ENCODE measurements around the gene SLIT3.

The SLIT3 gene

DNA sequence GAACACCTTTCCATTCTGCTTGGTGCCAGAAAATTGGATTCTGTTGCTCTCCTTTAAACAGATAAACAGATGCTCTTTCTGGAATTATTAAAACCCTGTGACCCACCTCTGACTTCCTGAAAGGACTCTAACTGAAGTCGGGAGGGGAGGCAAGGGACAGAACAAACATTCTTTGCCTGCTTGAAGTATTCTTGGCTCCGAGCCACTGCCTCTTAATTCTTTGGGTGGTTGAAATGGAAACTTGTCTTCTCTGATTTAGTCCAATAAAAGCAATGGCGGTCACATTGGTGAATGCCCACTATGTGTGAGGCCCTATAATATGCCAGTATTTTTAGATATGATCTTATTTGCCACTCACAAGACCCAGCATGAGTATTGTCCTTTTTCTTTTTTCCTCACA is 236.8 kb downstream of the SLIT3 start:
- no peak for DNase-seq

GRCh38 chr5:169063316-169063953 is 237.5 kb downstream of the SLIT3 start:
- no peak for DNase-seq

DNA sequence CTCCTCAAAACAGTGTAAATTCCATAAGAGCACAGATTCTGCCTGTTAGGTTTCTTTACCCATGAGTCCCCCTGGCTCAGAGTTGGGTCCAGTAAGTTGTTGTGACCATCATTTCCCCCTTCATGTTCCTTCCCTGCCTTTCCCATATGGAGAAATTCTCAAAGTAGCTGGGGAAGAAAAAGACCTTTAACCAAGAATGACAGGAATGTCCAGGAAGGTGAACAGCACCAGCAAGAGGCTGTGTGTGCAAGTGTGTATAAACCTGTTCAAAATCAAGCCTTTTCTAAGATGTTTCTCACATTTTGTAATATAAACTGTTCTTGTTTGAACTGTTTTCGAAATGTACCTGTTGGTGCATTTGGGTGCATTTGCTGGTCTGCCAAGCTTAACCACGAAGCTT is 238.2 kb downstream of the SLIT3 start:
- no peak for DNase-seq

- no peak for DNase-seq
These were observed 246.4 kb downstream of the SLIT3 start for GRCh38 chr5:169054506-169054905.

GRCh38 chr5:169052207-169052606 is 248.7 kb downstream of the SLIT3 start:
- no peak for DNase-seq

- no peak for DNase-seq
These were observed 249.6 kb downstream of the SLIT3 start for GRCh38 chr5:169051351-169051750.

GRCh38 chr5:169050636-169051035 is 250.3 kb downstream of the SLIT3 start:
- no peak for DNase-seq

DNA sequence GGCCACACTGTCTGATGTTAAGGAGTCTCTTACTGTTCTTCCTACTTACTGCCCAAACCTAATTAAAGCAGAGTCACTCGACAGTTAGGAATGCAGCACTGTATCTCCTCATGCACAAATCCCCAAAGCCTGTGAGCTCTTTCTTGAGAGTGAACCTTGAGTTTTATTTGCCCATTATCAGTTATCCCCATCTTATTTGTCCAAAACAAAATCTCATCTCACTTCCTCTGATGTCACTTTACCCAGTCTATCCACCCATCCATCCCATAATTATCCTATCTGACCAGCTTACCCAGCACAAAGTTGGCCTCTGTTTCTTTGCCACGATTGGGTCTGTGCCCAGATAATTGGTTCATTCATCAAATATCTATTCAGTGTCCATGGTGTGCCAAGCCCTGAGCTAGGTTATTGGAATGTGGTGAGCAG is 250.8 kb downstream of the SLIT3 start:
- no peak for DNase-seq

- no peak for DNase-seq
These were observed 251.2 kb downstream of the SLIT3 start for GRCh38 chr5:169049712-169050111.

DNA sequence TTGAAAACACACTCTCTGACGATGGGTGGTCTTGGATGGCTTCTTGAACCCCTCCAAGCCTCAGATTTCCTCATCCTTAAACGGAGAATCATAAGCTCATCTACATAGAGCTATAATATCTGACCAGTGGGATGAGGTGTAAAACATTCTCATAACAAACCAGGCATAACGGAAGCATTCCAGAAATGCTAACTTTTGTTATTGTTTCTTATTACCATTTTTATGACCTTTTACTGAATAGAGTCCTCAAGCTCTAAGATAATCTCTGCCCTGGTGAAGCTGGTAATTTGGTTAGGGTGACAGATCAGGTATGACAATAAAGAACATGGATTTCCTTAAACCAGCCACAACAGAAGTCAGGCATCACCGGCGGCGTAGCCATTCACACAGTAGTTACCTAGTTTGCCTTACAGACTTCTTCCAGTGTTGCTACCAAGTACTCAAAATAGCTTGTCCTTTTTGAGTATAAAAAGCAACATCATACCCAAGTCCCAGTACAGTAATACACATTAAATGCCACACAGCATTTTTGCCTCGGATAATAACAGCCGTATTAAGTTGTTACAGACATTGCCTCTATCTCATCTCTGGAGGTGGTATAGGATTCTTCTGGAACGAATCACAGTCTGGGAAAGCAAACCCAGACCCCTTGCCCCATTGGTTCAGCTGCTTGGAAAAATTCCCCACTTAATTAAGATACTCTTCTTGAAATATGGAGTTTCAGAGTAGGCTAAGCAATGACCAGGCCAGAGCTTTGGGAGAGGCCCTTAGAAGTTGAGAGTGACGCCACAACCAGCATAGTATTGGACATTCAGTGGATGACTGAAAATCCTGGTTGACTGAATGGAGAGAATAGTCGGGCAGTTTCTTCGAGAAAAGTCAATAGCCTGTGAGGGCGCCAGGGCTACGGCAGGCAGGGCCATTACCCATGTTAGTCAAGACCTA is 252.5 kb downstream of the SLIT3 start:
- DNase-seq, result no peak

- DNase-seq, result no peak
These were observed 256.0 kb downstream of the SLIT3 start for GRCh38 chr5:169044962-169045361.

- DNase-seq, result no peak
These were observed 259.8 kb downstream of the SLIT3 start for GRCh38 chr5:169041180-169041579.

GRCh38 chr5:169039592-169039991 is 261.3 kb downstream of the SLIT3 start:
- DNase-seq, result no peak

GRCh38 chr5:169037466-169037865 is 263.5 kb downstream of the SLIT3 start:
- DNase-seq, result no peak

GRCh38 chr5:169036079-169036805 is 264.7 kb downstream of the SLIT3 start:
- no peak for DNase-seq

- DNase-seq, result no peak
These were observed 271.2 kb downstream of the SLIT3 start for GRCh38 chr5:169029661-169030274.

- DNase-seq, result no peak
These were observed 271.9 kb downstream of the SLIT3 start for GRCh38 chr5:169029037-169029436.

DNA sequence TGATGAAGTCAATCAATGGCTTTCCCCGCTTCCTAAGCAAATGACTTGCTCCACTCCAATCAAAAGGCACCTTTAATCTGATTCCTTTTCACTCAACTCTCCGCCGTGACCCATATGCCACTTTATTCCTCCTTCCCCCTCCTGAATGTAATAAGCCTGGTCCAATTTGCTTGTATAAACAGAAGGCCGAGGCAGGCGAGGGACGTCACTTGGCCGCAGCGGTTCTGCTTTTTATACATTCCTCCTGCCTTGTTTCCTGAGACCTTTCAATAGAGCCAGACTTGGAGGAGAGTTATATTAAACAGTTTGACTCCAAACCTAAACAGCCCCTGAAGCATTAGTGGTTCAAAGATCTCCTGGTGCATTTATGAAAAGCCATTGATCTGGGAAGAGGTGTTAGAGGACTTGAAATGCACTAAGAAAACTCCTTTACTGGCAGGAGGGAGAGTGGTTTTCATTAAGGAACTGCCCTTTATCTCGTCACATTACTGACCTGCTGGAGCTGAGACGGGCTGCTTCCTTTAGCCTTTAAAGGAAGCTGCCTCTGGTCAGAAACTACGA is 273.4 kb downstream of the SLIT3 start:
- DNase-seq, result no peak

DNA sequence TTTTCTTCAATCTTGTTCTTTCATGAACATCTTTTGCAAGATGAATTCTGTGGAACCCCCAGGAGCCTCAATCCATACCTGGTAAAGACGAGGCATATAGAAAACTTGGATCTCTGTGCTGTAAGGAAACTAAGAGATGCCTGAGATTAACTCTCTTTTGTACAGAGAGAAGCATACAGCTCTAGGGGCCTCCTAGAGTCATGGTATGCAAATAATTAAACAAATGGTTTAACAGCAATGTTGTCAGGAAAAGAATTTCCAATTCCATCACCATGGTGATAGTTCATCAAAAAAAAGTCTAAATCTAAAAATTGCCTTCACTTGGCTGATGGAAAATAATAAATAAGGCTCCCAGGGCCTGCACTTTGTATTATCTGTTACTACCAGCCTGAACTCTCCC is 275.4 kb downstream of the SLIT3 start:
- no peak for DNase-seq

DNA sequence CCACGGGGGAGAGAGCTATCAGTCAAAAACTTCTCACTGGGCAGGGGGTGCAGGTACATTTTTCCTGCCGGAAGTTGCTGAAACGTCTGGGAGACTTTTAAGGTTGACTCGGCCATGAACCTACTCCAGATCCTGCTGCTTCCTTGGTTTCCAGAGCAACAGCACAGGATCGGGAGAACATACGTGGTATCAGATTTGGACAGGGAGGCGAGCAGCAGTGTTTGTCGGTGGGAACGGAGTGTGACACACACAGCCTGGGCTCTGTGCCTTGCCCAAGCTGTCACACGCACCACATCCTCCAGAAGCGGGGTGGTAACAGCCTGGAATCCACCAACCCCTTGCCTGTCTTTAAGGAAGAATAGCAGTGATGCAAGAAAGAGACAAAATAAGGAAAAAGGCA is 276.5 kb downstream of the SLIT3 start:
- DNase-seq, result no peak

DNA sequence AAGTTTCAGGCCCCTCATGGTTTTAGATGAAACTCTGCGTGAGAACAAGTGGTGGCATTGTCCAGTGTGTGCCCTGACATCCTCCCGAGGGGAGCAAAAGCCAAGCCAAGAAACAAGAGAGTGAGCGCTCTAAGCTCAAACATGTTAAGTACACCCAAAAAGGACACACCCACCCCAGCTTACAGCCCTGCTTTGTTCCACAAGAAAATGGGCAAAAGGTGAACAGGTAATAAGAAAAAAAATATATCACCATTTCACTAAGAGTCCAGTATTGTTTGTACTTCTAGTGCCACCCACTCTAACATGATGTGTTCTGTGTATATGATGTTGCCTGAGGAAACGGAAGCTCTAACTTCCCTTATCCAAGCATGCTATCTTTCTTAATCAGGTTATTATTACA is 278.2 kb downstream of the SLIT3 start:
- DNase-seq, result no peak

GRCh38 chr5:169020102-169020501 is 280.8 kb downstream of the SLIT3 start:
- DNase-seq, result no peak

DNA sequence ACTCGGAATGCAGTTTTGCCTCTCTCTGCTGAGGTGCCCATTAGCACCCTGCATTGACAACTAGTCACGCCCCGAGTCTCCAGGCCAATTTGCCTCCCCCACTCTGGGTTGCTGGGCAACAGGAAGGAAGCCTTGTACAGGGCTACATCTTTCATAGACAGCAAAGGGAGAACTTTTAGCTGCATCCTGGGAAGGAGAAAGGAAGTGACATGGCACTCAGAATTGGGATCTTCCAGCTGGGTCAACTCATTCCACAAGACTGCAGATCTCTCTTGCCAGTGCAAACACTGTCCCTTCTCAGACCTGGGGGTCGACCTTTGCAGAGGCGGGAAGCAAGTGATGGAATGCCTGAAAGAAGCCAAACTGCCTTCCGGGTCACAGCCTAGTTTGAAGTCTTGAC is 282.0 kb downstream of the SLIT3 start:
- DNase-seq, result no peak

Measured in activated naive CD4-positive, alpha-beta T cell treated with anti-CD3 and anti-CD28 coated beads, Interleukin-2, amount 50 U/mL, for 16 hours (primary cell).